Lung microvascular endothelial cell (primary cell): ENCODE data around the gene CRYBA2. TPM values are rescaled to one million over a fixed set of nuclear protein-coding genes. Genes with fewer than 3 reads are reported as not detected.

ENCODE experiments used
- DNase-seq, 2 donors: peaks; one replicate each; pipeline versions ENCODE4 v3.0.0 to v3.0.0-alpha.2; 2010; ENCODE audit warnings: low read depth in 2 of 2
- total RNA-seq: library from RNA; depleted of rRNA; stranded (reverse); fragments of >200 nt; gene quantifications from 2 replicates; pipeline ENCODE4 v1.2.1, GENCODE V29; 2014

Gene CRYBA2
- total RNA-seq, 1 donor from 2014 or later = not detected

DNA sequence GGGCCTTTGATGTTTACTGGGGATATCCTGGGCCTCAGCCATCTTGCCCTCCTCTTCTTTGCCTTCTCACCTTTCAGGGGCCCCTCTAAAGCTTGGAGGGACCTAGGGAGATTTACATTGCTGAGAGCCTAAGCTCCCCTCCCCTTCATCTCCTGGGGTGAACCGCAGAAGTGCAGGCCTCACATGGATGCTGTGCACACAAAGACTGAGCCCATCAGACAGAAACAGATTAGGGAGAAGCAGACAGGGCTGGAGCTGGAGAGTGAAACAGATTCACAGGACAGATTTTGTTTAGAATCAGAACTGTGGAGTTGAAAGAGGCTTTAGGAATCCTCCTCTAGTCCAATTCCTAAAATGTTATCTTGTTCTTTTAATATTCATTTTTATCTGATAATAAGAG is 37.2 kb downstream of the CRYBA2 start:
- DNase-seq = no peak

DNA sequence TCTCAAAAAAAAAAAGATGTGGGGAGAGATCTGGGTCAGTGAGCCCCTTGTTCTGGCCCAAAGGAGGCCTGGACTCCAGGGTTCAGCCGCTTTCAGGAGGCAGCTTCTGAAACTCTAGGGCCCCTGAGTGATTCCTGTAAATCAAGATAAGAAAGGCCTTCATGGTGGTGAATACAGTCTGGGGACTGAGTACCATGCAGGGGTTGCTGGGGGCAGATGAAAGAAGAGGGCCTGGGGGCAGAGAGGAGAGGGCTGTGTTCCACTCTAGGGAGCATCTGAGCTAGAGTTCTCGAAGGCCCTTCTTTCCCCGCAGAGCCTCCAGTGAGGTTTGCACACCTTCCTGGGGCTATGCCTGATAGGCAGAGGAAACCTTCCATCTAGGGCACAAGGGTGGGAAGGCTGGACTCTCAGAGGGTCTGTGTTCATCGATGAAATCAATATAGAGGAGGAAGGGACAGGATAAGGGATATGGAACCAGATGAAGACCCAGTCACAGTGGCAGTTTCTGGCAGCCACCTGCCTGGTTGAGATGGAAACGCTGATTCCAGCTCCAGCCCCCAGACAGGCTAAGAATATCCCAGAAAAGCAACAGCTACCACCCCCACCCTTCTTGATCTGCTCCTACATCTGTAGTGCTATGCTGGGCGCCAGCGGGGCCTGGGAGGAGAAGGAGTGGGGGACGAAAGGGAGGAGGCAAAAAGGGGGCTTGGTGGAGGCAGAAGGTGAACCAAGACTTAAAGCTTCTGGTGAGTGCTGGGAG is 38.5 kb downstream of the CRYBA2 start:
- no peak for DNase-seq

DNA sequence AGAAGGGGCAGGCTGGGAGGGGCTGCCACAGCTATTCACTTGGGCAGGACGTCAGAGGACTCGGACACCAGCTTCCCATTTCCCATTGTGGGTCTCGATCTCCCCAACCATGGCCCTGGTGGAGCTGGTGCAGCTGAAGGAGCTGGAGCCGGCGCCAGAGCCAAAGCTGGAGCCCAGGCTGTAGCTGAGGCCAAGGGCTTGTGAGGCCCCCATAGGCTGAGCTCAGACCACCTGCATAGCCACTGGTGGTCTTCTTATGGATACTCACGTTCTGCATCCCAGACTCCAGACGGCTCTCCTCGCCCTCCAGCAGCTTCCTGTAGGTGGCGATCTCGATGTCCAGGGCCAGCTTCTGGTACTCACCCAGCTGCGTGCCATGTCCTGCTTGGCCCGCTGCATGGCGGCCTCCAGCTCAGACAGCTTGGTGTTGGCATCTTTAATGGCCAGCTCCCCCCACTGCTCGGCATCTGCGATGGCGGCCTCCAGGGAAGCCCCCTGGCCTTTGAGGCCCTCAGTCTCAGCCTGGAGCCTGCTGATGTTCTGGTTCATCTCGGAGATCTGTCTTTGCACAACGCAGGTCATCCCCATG is 39.8 kb downstream of the CRYBA2 start:
- DNase-seq = no peak

DNA sequence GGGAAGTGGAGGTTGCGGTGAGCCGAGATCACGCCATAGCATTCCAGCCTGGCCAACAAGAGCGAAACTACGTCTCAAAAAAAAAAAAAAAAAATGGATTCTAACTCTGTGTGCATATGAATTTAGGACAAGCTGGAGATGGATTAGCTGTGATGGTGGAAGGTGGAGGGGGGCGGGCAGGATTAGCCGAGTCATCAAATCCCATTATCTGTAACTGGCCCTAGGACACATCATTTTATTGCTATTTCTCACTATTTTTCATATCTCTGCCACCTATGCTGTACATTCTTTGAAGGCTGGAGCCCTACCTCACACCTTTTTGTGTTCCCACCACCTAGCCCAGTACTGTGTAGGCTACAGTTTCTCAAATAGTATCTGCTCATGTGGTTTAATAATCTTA is 41.1 kb downstream of the CRYBA2 start:
- DNase-seq = no peak

DNA sequence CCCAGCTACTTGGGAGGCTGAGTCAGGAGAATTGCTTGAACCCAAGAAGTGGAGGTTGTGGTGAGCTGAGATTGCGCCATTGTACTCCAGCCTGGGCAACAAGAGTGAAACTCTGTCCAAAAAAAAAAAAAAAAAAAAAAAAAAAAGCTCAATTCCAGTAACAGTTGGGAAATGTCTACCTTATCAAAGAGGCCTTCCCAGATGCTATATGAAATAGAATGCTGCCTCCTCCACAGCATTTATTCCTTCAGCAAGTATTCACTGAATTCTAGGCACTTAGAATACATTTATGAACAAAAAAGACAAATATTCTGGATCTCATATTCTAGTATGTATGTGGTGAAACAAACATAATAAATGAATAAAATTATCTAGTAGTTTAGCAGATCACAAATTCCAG is 46.6 kb downstream of the CRYBA2 start:
- DNase-seq = no peak

DNA sequence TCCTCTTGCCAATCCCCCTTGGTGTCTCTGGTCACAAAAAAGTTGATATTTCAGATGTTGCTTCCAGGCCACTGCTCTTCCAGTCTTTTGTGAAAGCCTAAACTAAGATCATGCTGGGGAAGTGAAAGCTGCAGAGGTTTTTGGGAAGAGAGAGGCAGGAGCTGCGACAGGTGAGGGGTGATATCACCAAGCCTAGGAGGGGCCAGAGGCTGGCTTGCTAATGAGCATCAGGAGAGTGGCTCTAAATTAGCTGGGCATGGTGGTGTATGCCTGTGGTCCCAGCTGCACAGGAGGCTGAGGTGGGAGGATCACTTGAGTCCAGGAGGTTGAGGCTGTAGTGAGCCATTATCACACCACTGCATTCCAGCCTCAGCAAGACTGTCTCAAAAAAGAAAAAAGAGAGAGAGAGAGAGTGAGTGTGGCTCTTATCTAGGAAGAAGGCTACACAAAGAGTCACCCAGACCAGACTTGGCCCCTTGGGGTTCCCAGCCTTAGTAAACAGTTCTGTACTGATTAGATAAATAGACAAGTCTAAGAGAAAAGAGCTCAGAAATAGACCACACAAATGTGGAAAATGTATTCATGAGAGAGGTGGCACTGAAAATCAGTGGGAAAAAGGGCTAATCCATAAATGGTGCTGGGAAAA is 48.3 kb downstream of the CRYBA2 start:
- DNase-seq = no peak

Other genes with a start within 250 kb of the CRYBA2 start
- 5.0 and 7.1 TPM in 2 replicates for gene CYP27A1, start 211.3 kb downstream of the CRYBA2 start, total RNA-seq
- not detected in 2 replicates for gene PRKAG3, start 161.6 kb downstream of the CRYBA2 start, total RNA-seq
- gene WNT6, start 133.6 kb downstream of the CRYBA2 start, total RNA-seq = not detected in 2 replicates
- gene WNT10A, start 112.6 kb downstream of the CRYBA2 start, total RNA-seq = not detected in 2 replicates
- gene CDK5R2, start 33.8 kb downstream of the CRYBA2 start, total RNA-seq = not detected in 2 replicates
- gene FEV, start 8.2 kb downstream of the CRYBA2 start, total RNA-seq = not detected in 2 replicates
- not detected in 2 replicates for gene CFAP65, start 48.1 kb upstream of the CRYBA2 start, total RNA-seq
- not detected in 2 replicates for gene IHH, start 67.5 kb upstream of the CRYBA2 start, total RNA-seq
- 12.6 and 13.1 TPM in 2 replicates for gene NHEJ1, start 167.4 kb upstream of the CRYBA2 start, total RNA-seq
- gene SLC23A3, start 176.6 kb upstream of the CRYBA2 start, total RNA-seq = 0.44 and 2.0 TPM in 2 replicates
- 15.5 and 26.4 TPM in 2 replicates for gene CNPPD1, start 183.5 kb upstream of the CRYBA2 start, total RNA-seq
- gene RETREG2, start 184.9 kb upstream of the CRYBA2 start, total RNA-seq = 41.2 and 57.7 TPM in 2 replicates
- 15.9 and 25.2 TPM in 2 replicates for gene ZFAND2B, start 213.4 kb upstream of the CRYBA2 start, total RNA-seq
- gene ABCB6, start 225.5 kb upstream of the CRYBA2 start, total RNA-seq = 19.4 and 39.1 TPM in 2 replicates
- gene ATG9A, start 236.2 kb upstream of the CRYBA2 start, total RNA-seq = 29.4 and 43.3 TPM in 2 replicates
- gene ANKZF1, start 236.4 kb upstream of the CRYBA2 start, total RNA-seq = 12.4 and 21.2 TPM in 2 replicates